Esophagus squamous epithelium (tissue), 5 donors: ENCODE measurements around the gene CATSPER3. TPM values are rescaled to one million over a fixed set of nuclear protein-coding genes. Genes with fewer than 3 reads are reported as not detected.
A peak's percentile ranks its signal among the peaks of the same experiment; 100 is the strongest.

Source experiments
- DNase-seq: peaks from one replicate; lab custom pipeline; 2025; lab: John Stamatoyannopoulos, UW
- H3K27ac ChIP-seq, 4 donors: fragments of 200-600 bp; sonication (generic); one replicate each; pipeline ENCODE4 v1.5.1; 2016 to 2019; ENCODE audit warnings: mild to moderate bottlenecking in 1 of 4
- H3K27me3 ChIP-seq, 4 donors: fragments of 200-600 bp; sonication (generic); 1 replicate in 3 of 4; 2 replicates in 1 of 4; pipeline versions ENCODE4 v1.5.1 to v1.6.0; 2017 to 2021; ENCODE audit warnings: antibody characterized with exemption in 1 of 4
- H3K36me3 ChIP-seq, 3 donors: fragments of 200-600 bp; sonication (generic); one replicate each; pipeline ENCODE4 v1.5.1; 2016 to 2019
- H3K4me1 ChIP-seq, 3 donors: fragments of 200-600 bp; sonication (generic); one replicate each; pipeline ENCODE4 v1.5.1; 2017 to 2019
- H3K4me3 ChIP-seq, 4 donors: fragments of 200-600 bp; sonication (generic); 1 replicate in 3 of 4; 2 replicates in 1 of 4; pipeline ENCODE4 v1.5.1; 2016 to 2019; ENCODE audit warnings: mild to moderate bottlenecking in 2 of 4, moderate library complexity in 1 of 4
- H3K9me3 ChIP-seq, 3 donors: fragments of 200-600 bp; sonication (generic); one replicate each; pipeline ENCODE4 v1.5.1; 2016 to 2019
- CTCF ChIP-seq, 6 experiments: fragments of 450-650 bp in 4 of 6; fragments of 200-600 bp in 2 of 6; sonication (generic) in 2 of 6; IDR thresholded peaks; one replicate each; pipeline ENCODE4 v1.5.1; 2016 to 2019; ENCODE audit warnings: antibody characterized with exemption in 6 of 6, mild to moderate bottlenecking in 4 of 6, moderate library complexity in 4 of 6
- POLR2A ChIP-seq, 4 donors: fragments of 450-650 bp; IDR thresholded peaks; one replicate each; pipeline ENCODE4 v1.6.1; 2017; ENCODE audit warnings: antibody characterized with exemption in 4 of 4, mild to moderate bottlenecking in 4 of 4, moderate library complexity in 3 of 4
- WGBS, 2 donors: methylation state at CpG; one replicate each; pipeline ENCODE4 v1.1.5; 2018; 5-methylcytosine and 5-hydroxymethylcytosine counted together
- intact Hi-C: fragments of 100-400 bp; cut with DNase I; formaldehyde crosslinking; loops from one replicate; pipeline ENCODE4 v1.15.0; 2022
- total RNA-seq, 4 donors: library from RNA; depleted of rRNA; stranded (reverse); fragments of >200 nt; gene quantifications; one replicate each; pipeline ENCODE4 v1.1.0, GENCODE V29; 2016
- donor health status: DM: yes; HTN: yes; CAD: no.

Gene CATSPER3
- total RNA-seq, 4 donors from 2014 or later, result 0.23 to 0.76 TPM; not detected in 2

- Histone ChIP-seq H3K27me3 (no peaks in the 10 kb centered on the region), H3K4me3 (no peak overlapping the region), H3K36me3 (peaks cover 0 to 6% (median 0%) of the 10 kb centered on the region in 3 donors), H3K9me3 (no peaks in the 10 kb centered on the region), H3K4me1 (peaks cover 26 to 55% (median 37%) of the 10 kb centered on the region in 3 donors), H3K27ac (peak overlapping the region in 3 of 4 donors; percentile 62 to 80 (median 72))
- TF ChIP-seq POLR2A (IDR thresholded peaks at IDR 0.05) (no peak), CTCF (IDR thresholded peaks at IDR 0.05) (no peak)
- intact Hi-C loops, result no loop called here
- 76 to 77% methylated on average over 7 of the region's 7 CpGs for WGBS, 2 donors
- no peak for DNase-seq
Measured at GRCh38 chr5:135013445-135013844, 45.7 kb downstream of the CATSPER3 start.

DNA sequence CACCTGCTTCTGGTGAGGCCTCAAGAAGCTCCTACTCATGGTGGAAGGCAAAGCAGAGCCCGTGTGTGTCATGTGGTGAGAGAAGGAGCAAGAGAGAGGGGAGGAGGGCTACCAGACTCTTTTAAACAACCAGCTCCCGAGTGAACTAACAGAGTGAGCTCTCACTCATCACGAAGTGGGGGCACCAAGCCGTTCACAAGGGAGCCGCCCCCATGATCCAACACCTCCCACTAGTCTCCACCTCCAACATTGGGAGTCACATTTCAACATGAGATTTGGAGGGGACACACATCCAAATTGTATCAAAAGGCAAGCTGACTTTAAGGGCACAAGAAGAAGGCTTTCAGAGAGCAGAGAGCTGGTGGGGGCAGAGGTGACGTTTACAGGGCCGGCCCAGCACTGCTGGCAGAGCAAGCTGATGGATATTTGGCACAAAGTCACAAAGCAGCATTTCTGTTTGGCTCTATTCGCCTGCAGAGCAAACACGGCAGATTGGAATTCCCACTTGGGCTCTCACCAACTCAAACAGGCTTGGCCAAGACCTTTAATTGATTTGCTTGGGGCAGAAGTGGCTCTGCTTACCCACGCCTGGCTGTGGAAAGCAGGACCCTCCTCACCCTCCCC is 46.4 kb downstream of the CATSPER3 start:
- 39 to 40% methylated on average over 7 to 9 of the region's 10 CpGs for WGBS, 2 donors
- intact Hi-C loops, result no loop called here
- Histone ChIP-seq H3K4me1 (peaks cover 26 to 55% (median 37%) of the 10 kb centered on the region in 3 donors), H3K27me3 (no peaks in the 10 kb centered on the region), H3K9me3 (no peaks in the 10 kb centered on the region), H3K36me3 (peaks cover 0 to 6% (median 0%) of the 10 kb centered on the region in 3 donors), H3K4me3 (no peak overlapping the region), H3K27ac (peak overlapping the region; percentile 12 to 80 (median 67))
- no peak for TF ChIP-seq POLR2A (IDR thresholded peaks at IDR 0.05)
- no peak for TF ChIP-seq CTCF (IDR thresholded peaks at IDR 0.05)
- DNase-seq, result no peak

DNA sequence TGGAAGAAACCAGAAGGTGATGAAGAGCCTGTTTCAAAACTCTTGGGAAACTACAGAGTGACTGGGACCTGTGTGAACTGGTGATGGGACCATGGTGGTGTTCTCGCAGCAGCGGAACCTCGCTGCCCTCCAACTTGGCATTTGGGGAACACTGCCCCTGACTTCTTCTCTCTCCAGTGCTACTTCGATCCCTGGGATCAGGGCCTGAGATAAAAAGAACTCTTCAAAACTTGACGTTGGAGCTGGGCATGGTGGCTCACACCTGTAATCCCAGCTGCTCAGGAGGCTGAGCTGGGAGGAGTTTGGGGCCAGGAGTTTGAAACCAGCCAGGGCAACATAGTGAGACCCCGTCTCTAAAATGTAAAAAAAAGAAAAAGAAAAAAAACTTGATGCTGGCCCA is 48.2 kb downstream of the CATSPER3 start:
- Histone ChIP-seq H3K27ac (peak overlapping the region in 3 of 4 donors; percentile 62 to 80 (median 72)), H3K4me3 (no peak overlapping the region), H3K4me1 (peaks cover 26 to 60% (median 37%) of the 10 kb centered on the region in 3 donors), H3K36me3 (no peaks in the 10 kb centered on the region), H3K27me3 (no peaks in the 10 kb centered on the region), H3K9me3 (no peaks in the 10 kb centered on the region)
- WGBS, 2 donors, result 86 to 92% methylated on average over 6 of the region's 6 CpGs
- TF ChIP-seq POLR2A (IDR thresholded peaks at IDR 0.05), result no peak
- TF ChIP-seq CTCF (IDR thresholded peaks at IDR 0.05), result no peak
- intact Hi-C loops, result no loop called here
- no peak for DNase-seq

DNA sequence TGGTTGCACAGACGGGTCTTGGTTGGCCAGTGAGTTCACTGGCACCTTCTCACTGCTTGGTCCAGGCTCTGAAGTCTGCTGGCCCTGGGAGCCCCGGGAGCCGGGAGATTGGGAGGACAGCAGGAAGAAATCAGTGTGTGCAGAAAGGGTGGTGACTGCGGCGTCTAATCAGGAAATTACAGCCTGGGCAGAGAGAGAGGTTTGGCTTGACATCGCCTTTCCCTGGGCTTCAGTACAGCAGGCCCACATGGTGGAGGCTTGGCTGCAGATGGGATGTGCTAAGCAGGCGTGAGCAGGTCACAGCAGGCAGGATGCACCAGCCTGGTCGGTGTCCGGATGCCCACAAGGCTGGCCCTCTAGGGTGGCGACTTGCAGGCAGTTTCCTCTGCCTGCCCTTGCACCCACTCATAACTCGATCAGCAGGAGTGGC is 49.2 kb downstream of the CATSPER3 start:
- Histone ChIP-seq H3K4me3 (no peak overlapping the region), H3K4me1 (peaks cover 26 to 64% (median 37%) of the 10 kb centered on the region in 3 donors), H3K27me3 (no peaks in the 10 kb centered on the region), H3K9me3 (no peaks in the 10 kb centered on the region), H3K27ac (peak overlapping the region; percentile 27 to 72 (median 58)), H3K36me3 (no peaks in the 10 kb centered on the region)
- 32 to 36% methylated on average over 3 to 11 of the region's 11 CpGs for WGBS, 2 donors
- intact Hi-C loops, result no loop called here
- no peak for DNase-seq
- TF ChIP-seq CTCF (IDR thresholded peaks at IDR 0.05) (no peak), POLR2A (IDR thresholded peaks at IDR 0.05) (no peak)

GRCh38 chr5:135018457-135018856 is 50.8 kb downstream of the CATSPER3 start:
- no peak overlapping the region for H3K27ac ChIP-seq
- H3K9me3 ChIP-seq, result no peaks in the 10 kb centered on the region
- H3K27me3 ChIP-seq, result no peaks in the 10 kb centered on the region
- intact Hi-C loops, result no loop called here
- 76 to 87% methylated on average over 4 of the region's 4 CpGs for WGBS, 2 donors
- TF ChIP-seq CTCF (IDR thresholded peaks at IDR 0.05) (no peak), POLR2A (IDR thresholded peaks at IDR 0.05) (no peak)
- no peak overlapping the region for H3K4me3 ChIP-seq
- no peak for DNase-seq
- no peaks in the 10 kb centered on the region for H3K36me3 ChIP-seq
- peaks cover 23 to 54% (median 27%) of the 10 kb centered on the region in 3 donors for H3K4me1 ChIP-seq
